Endothelial cell of umbilical vein (primary cell): ENCODE results near the gene LRRC71. TPM values are rescaled to one million over a fixed set of nuclear protein-coding genes. Genes with fewer than 3 reads are reported as not detected.

Experiments
- BruUV-seq: library from RNA; stranded (reverse); fragments of 400-500 nt; replicated peaks from 2 replicates; lab custom pipeline; 2021; lab: Mats Ljungman, UMichigan
- CTCF ChIA-PET: fragments of 300-600, 350-600 bp; sonication (Branson Sonifier 250); formaldehyde crosslinking; loops from one replicate; lab custom pipeline; 2021; ENCODE audit warnings: antibody characterized with exemption, inconsistent platforms; lab: Charles Lee
- POLR2A ChIA-PET: fragments of 300-600, 350-600 bp; sonication (Branson Sonifier 250); formaldehyde crosslinking; loops from one replicate; lab custom pipeline; 2021; ENCODE audit warnings: antibody characterized with exemption, inconsistent platforms; lab: Charles Lee
- DNase-seq: peaks from one replicate; pipeline ENCODE4 v3.0.0-alpha.2; 2011; ENCODE audit warnings: low read depth, low spot score
- FAIRE-seq: peaks from 2 replicates; lab custom pipeline; 2011; peaks lifted over from hg19 to GRCh38; lab: Jason Lieb, UNC
- H2AFZ ChIP-seq: 2 replicates; pipeline ENCODE4 v1.6.0; 2012; ENCODE audit warnings: low read depth, low read length, control low read depth, inconsistent platforms
- H3K27ac ChIP-seq: 2 replicates; pipeline ENCODE4 v1.5.1; 2011; ENCODE audit warnings: low read depth, mild to moderate bottlenecking, control low read depth, low read length, moderate library complexity; ENCODE audit not compliant: insufficient read depth
- H3K27me3 ChIP-seq, 2 experiments: 2 replicates each; pipeline versions ENCODE4 v1.6.0 to v1.6.1; 2011; ENCODE audit warnings: low read length in 2 of 2, mixed read lengths in 1 of 2; ENCODE audit not compliant: control insufficient read depth in 2 of 2, insufficient read depth in 2 of 2
- H3K36me3 ChIP-seq, 2 experiments: 2 replicates in 1 of 2; 3 replicates in 1 of 2; pipeline ENCODE4 v1.5.1; 2011; ENCODE audit warnings: low read length in 2 of 2, mild to moderate bottlenecking in 1 of 2, moderate library complexity in 1 of 2; ENCODE audit not compliant: control insufficient read depth in 2 of 2, insufficient read depth in 2 of 2; ENCODE audit errors: extremely low read depth in 1 of 2
- H3K4me1 ChIP-seq: 3 replicates; pipeline ENCODE4 v1.5.1; 2011; ENCODE audit warnings: mild to moderate bottlenecking, low read length; ENCODE audit not compliant: control insufficient read depth, insufficient read depth; ENCODE audit errors: extremely low read depth
- H3K4me2 ChIP-seq: 2 replicates; pipeline ENCODE4 v1.6.1; 2011; ENCODE audit warnings: low read length, control low read depth, mixed read lengths; ENCODE audit not compliant: insufficient read depth
- H3K4me3 ChIP-seq, 3 experiments: fragments of 200-600 bp in 1 of 3; sonication (generic), shearing (Covaris generic) in 1 of 3; replicated peaks in 1 of 3; 2 replicates each; pipeline ENCODE4 v1.5.1; 2011 to 2016; ENCODE audit warnings: control low read depth in 3 of 3, low read length in 3 of 3, mild to moderate bottlenecking in 2 of 3, inconsistent platforms in 1 of 3, low read depth in 1 of 3, moderate library complexity in 1 of 3; ENCODE audit not compliant: insufficient read depth in 1 of 3
- H3K79me2 ChIP-seq: 2 replicates; pipeline ENCODE4 v1.6.0; 2012; ENCODE audit warnings: low read length, inconsistent platforms; ENCODE audit not compliant: control insufficient read depth, insufficient read depth
- H3K9ac ChIP-seq: replicated peaks from 2 replicates; pipeline ENCODE3; 2011; ENCODE audit warnings: low read length, control low read depth; ENCODE audit not compliant: insufficient read depth; ENCODE audit errors: extremely low read depth
- H3K9me1 ChIP-seq: replicated peaks from 3 replicates; pipeline ENCODE4 v1.6.0; 2011; ENCODE audit warnings: mild to moderate bottlenecking, low read length; ENCODE audit not compliant: control insufficient read depth, insufficient read depth; ENCODE audit errors: extremely low read depth
- H3K9me3 ChIP-seq: replicated peaks from 2 replicates; pipeline ENCODE4 v1.5.1; 2012; ENCODE audit warnings: low read length, inconsistent platforms; ENCODE audit not compliant: control insufficient read depth, insufficient read depth
- H4K20me1 ChIP-seq: replicated peaks from 2 replicates; pipeline ENCODE3; 2011; ENCODE audit warnings: mild to moderate bottlenecking, low read length; ENCODE audit not compliant: control insufficient read depth, insufficient read depth; ENCODE audit errors: extremely low read depth
- EZH2 ChIP-seq: IDR thresholded peaks from 2 replicates; pipeline ENCODE4 v1.6.1; 2012; ENCODE audit warnings: borderline replicate concordance, low read depth, mild to moderate bottlenecking, moderate library complexity, low read length, inconsistent platforms; ENCODE audit not compliant: severe bottlenecking
- FOS ChIP-seq: IDR thresholded peaks from 2 replicates; pipeline ENCODE4 v1.6.1; 2011; ENCODE audit warnings: mild to moderate bottlenecking, low read length, moderate library complexity, borderline replicate concordance; ENCODE audit not compliant: insufficient read depth
- GATA2 ChIP-seq: IDR thresholded peaks from 2 replicates; pipeline ENCODE4 v1.7.0; 2011; ENCODE audit warnings: low read depth, mild to moderate bottlenecking, moderate library complexity, mixed read lengths, low read length; ENCODE audit not compliant: insufficient read length, insufficient read depth
- JUN ChIP-seq: IDR thresholded peaks from 2 replicates; pipeline ENCODE4 v1.6.1; 2011; ENCODE audit warnings: borderline replicate concordance, low read depth; ENCODE audit not compliant: insufficient read length, insufficient read depth
- MAX ChIP-seq: IDR thresholded peaks from 2 replicates; pipeline ENCODE4 v1.6.1; 2011; ENCODE audit not compliant: insufficient read depth, insufficient read length
- MYC ChIP-seq: IDR thresholded peaks from one replicate; pipeline ENCODE4 v1.6.1; 2011; ENCODE audit warnings: mild to moderate bottlenecking, low read depth, low read length
- POLR2A ChIP-seq: IDR thresholded peaks from 2 replicates; pipeline ENCODE4 v1.6.1; 2012; ENCODE audit warnings: low read depth, mild to moderate bottlenecking, control low read depth, low read length
- POLR2AphosphoS5 ChIP-seq: IDR thresholded peaks from 2 replicates; pipeline ENCODE4 v1.6.1; 2012; ENCODE audit warnings: low read depth, mild to moderate bottlenecking, control low read depth, low read length, moderate library complexity; ENCODE audit not compliant: insufficient read depth
- dilution Hi-C: fragments of 300-500 bp; cut with MboI; formaldehyde crosslinking; loops from one replicate; pipeline ENCODE4 v1.15.0; 2019; ENCODE audit warnings: low sequenced_read_pairs; ENCODE audit not compliant: extremely low pct_ligation_motif_present
- intact Hi-C: fragments of 100-400 bp; cut with micrococcal nuclease; formaldehyde crosslinking; loops from one replicate; pipeline ENCODE4 v1.10.0; 2022
- polyA plus RNA-seq, 4 experiments: library from polyadenylated mRNA; depleted of rRNA in 3 of 4; stranded (reverse) in 3 of 4; unstranded in 1 of 4; fragments of >200 nt; gene quantifications; 2 replicates each; pipeline versions ENCODE4 v1.2.1 to v1.2.3, GENCODE V29; 2011 to 2012; ENCODE audit warnings: missing spikeins in 1 of 4
- total RNA-seq: library from RNA; stranded (reverse); gene quantifications from 2 replicates; pipeline ENCODE4 v1.2.3, GENCODE V29; 2021
- TF ChIP-seq, protein P1 (sequence below), 2 donors: IDR thresholded peaks; 1 replicate in 1 of 2; 2 replicates in 1 of 2; pipeline ENCODE4 v1.5.1; 2011; ENCODE audit warnings: low read length in 2 of 2, mild to moderate bottlenecking in 2 of 2, moderate library complexity in 2 of 2, control low read depth in 1 of 2, inconsistent platforms in 1 of 2, low read depth in 1 of 2; ENCODE audit not compliant: insufficient read depth in 1 of 2; ENCODE audit errors: extremely low read depth in 1 of 2

Gene LRRC71
- total and polyA plus RNA-seq, 2 donors (not counting 3 experiments of a cell fraction or from before 2014, with no cell fraction given), result 0.35 to 0.66 TPM

GRCh38 chr1:156938813-156939212 is 18.4 kb downstream of the LRRC71 start:
- no peak overlapping the region for H2AFZ ChIP-seq
- H3K9me3 ChIP-seq, result no peaks in the 10 kb centered on the region
- FAIRE-seq (no peak), DNase-seq (no peak)
- peaks cover 5 to 39% of the 10 kb centered on the region in 2 experiments for H3K36me3 ChIP-seq
- H4K20me1 ChIP-seq, result no peaks in the 10 kb centered on the region
- dilution Hi-C loops, result no loop called here
- POLR2A ChIA-PET, result no interaction called here
- no TSS peak for BruUV-seq
- no peak overlapping the region for H3K4me3 ChIP-seq
- H3K4me1 ChIP-seq, result no peaks in the 10 kb centered on the region
- CTCF ChIA-PET, result interaction anchor here (1.2 to 2.7 kb wide), 3 partner anchors 8 to 151 kb away, joined by 4 to 11 read pairs (median 4); no protein-coding TSS in a partner anchor
- no peaks in the 10 kb centered on the region for H3K27me3 ChIP-seq
- no peak overlapping the region for H3K4me2 ChIP-seq
- H3K9ac ChIP-seq, result no peak overlapping the region
- H3K9me1 ChIP-seq, result no peaks in the 10 kb centered on the region
- no peaks in the 10 kb centered on the region for H3K79me2 ChIP-seq
- intact Hi-C loops, result no loop called here
- TF ChIP-seq POLR2A (no peak), MYC (no peak)
- no peak overlapping the region for H3K27ac ChIP-seq

- Histone ChIP-seq H3K27ac (no peak overlapping the region), H3K9me1 (no peaks in the 10 kb centered on the region), H3K4me3 (no peak overlapping the region), H3K4me2 (no peak overlapping the region), H2AFZ (no peak overlapping the region), H3K9ac (no peak overlapping the region), H3K9me3 (no peaks in the 10 kb centered on the region), H3K27me3 (no peaks in the 10 kb centered on the region), H3K79me2 (no peaks in the 10 kb centered on the region), H3K4me1 (no peaks in the 10 kb centered on the region), H4K20me1 (no peaks in the 10 kb centered on the region), H3K36me3 (peaks cover 8 to 44% of the 10 kb centered on the region in 2 experiments)
- ChIA-PET CTCF (interaction anchor here (1.2 to 2.7 kb wide), 2 partner anchors 12 to 150 kb away, joined by 4 to 11 read pairs; no protein-coding TSS in a partner anchor), POLR2A (no interaction called here)
- TF ChIP-seq EZH2, result no peak
- no peak for TF ChIP-seq FOS
- no peak for TF ChIP-seq JUN
- TF ChIP-seq GATA2, result no peak
- no peak for TF ChIP-seq POLR2AphosphoS5
- no peak for TF ChIP-seq MYC
- TF ChIP-seq MAX, result no peak
- no peak for TF ChIP-seq POLR2A
- TF ChIP-seq, protein P1, sequence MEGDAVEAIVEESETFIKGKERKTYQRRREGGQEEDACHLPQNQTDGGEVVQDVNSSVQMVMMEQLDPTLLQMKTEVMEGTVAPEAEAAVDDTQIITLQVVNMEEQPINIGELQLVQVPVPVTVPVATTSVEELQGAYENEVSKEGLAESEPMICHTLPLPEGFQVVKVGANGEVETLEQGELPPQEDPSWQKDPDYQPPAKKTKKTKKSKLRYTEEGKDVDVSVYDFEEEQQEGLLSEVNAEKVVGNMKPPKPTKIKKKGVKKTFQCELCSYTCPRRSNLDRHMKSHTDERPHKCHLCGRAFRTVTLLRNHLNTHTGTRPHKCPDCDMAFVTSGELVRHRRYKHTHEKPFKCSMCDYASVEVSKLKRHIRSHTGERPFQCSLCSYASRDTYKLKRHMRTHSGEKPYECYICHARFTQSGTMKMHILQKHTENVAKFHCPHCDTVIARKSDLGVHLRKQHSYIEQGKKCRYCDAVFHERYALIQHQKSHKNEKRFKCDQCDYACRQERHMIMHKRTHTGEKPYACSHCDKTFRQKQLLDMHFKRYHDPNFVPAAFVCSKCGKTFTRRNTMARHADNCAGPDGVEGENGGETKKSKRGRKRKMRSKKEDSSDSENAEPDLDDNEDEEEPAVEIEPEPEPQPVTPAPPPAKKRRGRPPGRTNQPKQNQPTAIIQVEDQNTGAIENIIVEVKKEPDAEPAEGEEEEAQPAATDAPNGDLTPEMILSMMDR (IDR thresholded peaks at IDR 0.05; ENCODE audit: extremely low read depth in 1 of 2, insufficient read depth in 1 of 2, low read depth in 1 of 2, low read length in 2 of 2), result no peak
- intact Hi-C loops (no loop called here), dilution Hi-C loops (no loop called here)
- FAIRE-seq, result no peak
- DNase-seq, result no peak
- BruUV-seq, result no TSS peak
Measured at GRCh38 chr1:156939786-156940334, 19.4 kb downstream of the LRRC71 start.
